K562 (cell line): ENCODE results near the gene ATP6V0A1. TPM values are rescaled to one million over a fixed set of nuclear protein-coding genes. Genes with fewer than 3 reads are reported as not detected.
A peak's percentile ranks its signal among the peaks of the same experiment; 100 is the strongest.

Experiments used
- CREB3L1 ChIP-seq: fragments of 450-650 bp; IDR thresholded peaks from 2 replicates; pipeline ENCODE4 v1.6.1; 2014; ENCODE audit warnings: low read depth, mild to moderate bottlenecking, moderate library complexity, borderline replicate concordance
- FOXK2 ChIP-seq, 2 experiments: fragments of 450-650 bp; IDR thresholded peaks in 1 of 2; conservative IDR thresholded peaks in 1 of 2; 2 replicates each; pipeline ENCODE4 v1.6.1; 2016; ENCODE audit warnings: low read depth in 2 of 2, mild to moderate bottlenecking in 1 of 2
- HDAC2 ChIP-seq: fragments of 450-650 bp; IDR thresholded peaks from 2 replicates; pipeline ENCODE4 v1.6.1; 2016; ENCODE audit warnings: mild to moderate bottlenecking
- IRF2 ChIP-seq: sonication (generic); formaldehyde crosslinking; IDR thresholded peaks from 2 replicates; pipeline ENCODE4 v1.8.1; 2022; ENCODE audit warnings: mild to moderate bottlenecking, missing genetic modification reagents
- MNT ChIP-seq, 2 experiments: fragments of 450-650 bp; conservative IDR thresholded peaks; 2 replicates each; pipeline ENCODE4 v1.6.1; 2017; ENCODE audit warnings: mild to moderate bottlenecking in 2 of 2, moderate library complexity in 2 of 2
- NELFE ChIP-seq: IDR thresholded peaks from 2 replicates; pipeline ENCODE4 v1.6.1; 2011; ENCODE audit warnings: mild to moderate bottlenecking; ENCODE audit not compliant: insufficient read depth, insufficient read length
- NFIC ChIP-seq: fragments of 450-650 bp; IDR thresholded peaks from 2 replicates; pipeline ENCODE4 v1.6.1; 2017; ENCODE audit warnings: mild to moderate bottlenecking, inconsistent platforms
- RFX7 ChIP-seq: fragments of 250-450 bp; sonication (Bioruptor Pico); IDR thresholded peaks from 2 replicates; pipeline ENCODE4 v1.5.1; 2021; ENCODE audit warnings: mild to moderate bottlenecking
- RNF2 ChIP-seq: sonication (generic); IDR thresholded peaks from 2 replicates; pipeline ENCODE4 v1.6.1; 2016
- SOX6 ChIP-seq: fragments of 450-650 bp; IDR thresholded peaks from 2 replicates; pipeline ENCODE4 v1.6.1; 2014; ENCODE audit warnings: mild to moderate bottlenecking
- SUPT5H ChIP-seq: fragments of 450-650 bp; IDR thresholded peaks from 2 replicates; pipeline ENCODE4 v1.6.1; 2016
- ZC3H11A ChIP-seq: IDR thresholded peaks from 2 replicates; pipeline ENCODE4 v1.6.1; 2012; ENCODE audit warnings: low read depth, low read length, improper control_type of control experiment
- polyA plus RNA-seq, 8 experiments: library from polyadenylated mRNA; depleted of rRNA in 4 of 8; stranded (reverse) in 5 of 8; unstranded in 3 of 8; fragments of >200 nt; fragmentation: Nextera tagmentation in 2 of 8; fragmentation: Illumina TruSeq in 1 of 8; extraction: Ambion mirVana in 2 of 8; extraction: Trizol in 1 of 8; gene quantifications; 2 replicates each; pipeline versions ENCODE4 v1.2.1 to v1.2.3, GENCODE V29; 2011 to 2014; ENCODE audit warnings: inconsistent platforms in 1 of 8, missing spikeins in 1 of 8
- total RNA-seq, 7 experiments: library from RNA; depleted of rRNA in 6 of 7; stranded (reverse); fragments of >200 nt in 6 of 7; fragmentation: Illumina TruSeq in 2 of 7; extraction: Trizol in 2 of 7; gene quantifications; 2 replicates each; pipeline versions ENCODE4 v1.2.1 to v1.2.3, GENCODE V29; 2011 to 2021; ENCODE audit warnings: low replicate concordance in 1 of 7
- TF ChIP-seq, protein P1 (sequence below): IDR thresholded peaks from 3 replicates; pipeline ENCODE4 v1.6.1; 2011; ENCODE audit warnings: borderline replicate concordance, mild to moderate bottlenecking, moderate library complexity; ENCODE audit not compliant: insufficient read length; ENCODE audit errors: extremely low read depth
- TF ChIP-seq, protein P2 (sequence below): sonication (generic); formaldehyde crosslinking; IDR thresholded peaks from 2 replicates; pipeline ENCODE4 v1.8.0; 2023; ENCODE audit warnings: mild to moderate bottlenecking, missing genetic modification reagents
- TF ChIP-seq, protein P3 (sequence below): fragments of 450-650 bp; formaldehyde crosslinking; IDR thresholded peaks from 2 replicates; pipeline ENCODE4 v1.4.0; 2020; ENCODE audit warnings: mild to moderate bottlenecking
- TF ChIP-seq, protein P4 (sequence below): fragments of 450-650 bp; IDR thresholded peaks from 2 replicates; pipeline ENCODE4 v1.6.1; 2016

Gene ATP6V0A1
- total and polyA plus RNA-seq, 9 of the 15 experiments (the other 6 are each of a cell fraction or from before 2014, with no cell fraction given) = 11.8 to 158 (median 75.5) TPM

DNA sequence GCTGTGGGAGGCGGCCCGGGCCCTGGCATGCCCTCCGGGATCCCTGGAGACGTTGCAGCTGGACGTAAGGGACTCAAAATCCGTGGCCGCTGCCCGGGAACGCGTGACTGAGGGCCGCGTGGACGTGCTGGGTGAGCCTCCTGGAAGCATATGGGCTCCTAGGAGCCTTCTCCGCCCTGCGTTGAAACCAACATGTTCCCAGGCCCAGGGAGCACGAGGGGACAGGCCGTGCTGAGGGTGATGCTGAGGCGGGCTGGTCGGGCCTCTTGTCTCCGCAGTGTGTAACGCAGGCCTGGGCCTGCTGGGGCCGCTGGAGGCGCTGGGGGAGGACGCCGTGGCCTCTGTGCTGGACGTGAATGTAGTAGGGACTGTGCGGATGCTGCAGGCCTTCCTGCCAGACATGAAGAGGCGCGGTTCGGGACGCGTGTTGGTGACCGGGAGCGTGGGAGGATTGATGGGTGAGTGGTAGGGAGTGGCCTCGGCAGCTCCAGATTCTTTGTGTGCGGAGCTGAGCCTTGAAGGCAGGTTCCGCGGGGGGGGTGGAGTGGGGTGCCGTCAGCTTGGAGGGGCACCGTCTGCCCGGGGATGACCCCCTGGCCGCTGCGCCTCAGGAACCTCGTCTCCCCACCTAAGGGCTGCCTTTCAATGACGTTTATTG is 94.6 kb downstream of the ATP6V0A1 start (continued):
- TF ChIP-seq FOXK2 (conservative IDR thresholded peaks at IDR 0.05 in 1 of 2, IDR thresholded peaks at IDR 0.05 in 1 of 2; ENCODE audit: low read depth in 2 of 2) = peak; percentile 21 to 55; a peak in 1 of 4 replicates
- peak; percentile 52 for TF ChIP-seq HDAC2
- TF ChIP-seq SUPT5H = peak; percentile 32; the same call in 1 of the 2 replicates
- TF ChIP-seq, protein P1, sequence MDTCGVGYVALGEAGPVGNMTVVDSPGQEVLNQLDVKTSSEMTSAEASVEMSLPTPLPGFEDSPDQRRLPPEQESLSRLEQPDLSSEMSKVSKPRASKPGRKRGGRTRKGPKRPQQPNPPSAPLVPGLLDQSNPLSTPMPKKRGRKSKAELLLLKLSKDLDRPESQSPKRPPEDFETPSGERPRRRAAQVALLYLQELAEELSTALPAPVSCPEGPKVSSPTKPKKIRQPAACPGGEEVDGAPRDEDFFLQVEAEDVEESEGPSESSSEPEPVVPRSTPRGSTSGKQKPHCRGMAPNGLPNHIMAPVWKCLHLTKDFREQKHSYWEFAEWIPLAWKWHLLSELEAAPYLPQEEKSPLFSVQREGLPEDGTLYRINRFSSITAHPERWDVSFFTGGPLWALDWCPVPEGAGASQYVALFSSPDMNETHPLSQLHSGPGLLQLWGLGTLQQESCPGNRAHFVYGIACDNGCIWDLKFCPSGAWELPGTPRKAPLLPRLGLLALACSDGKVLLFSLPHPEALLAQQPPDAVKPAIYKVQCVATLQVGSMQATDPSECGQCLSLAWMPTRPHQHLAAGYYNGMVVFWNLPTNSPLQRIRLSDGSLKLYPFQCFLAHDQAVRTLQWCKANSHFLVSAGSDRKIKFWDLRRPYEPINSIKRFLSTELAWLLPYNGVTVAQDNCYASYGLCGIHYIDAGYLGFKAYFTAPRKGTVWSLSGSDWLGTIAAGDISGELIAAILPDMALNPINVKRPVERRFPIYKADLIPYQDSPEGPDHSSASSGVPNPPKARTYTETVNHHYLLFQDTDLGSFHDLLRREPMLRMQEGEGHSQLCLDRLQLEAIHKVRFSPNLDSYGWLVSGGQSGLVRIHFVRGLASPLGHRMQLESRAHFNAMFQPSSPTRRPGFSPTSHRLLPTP = no peak
- TF ChIP-seq, protein P2, sequence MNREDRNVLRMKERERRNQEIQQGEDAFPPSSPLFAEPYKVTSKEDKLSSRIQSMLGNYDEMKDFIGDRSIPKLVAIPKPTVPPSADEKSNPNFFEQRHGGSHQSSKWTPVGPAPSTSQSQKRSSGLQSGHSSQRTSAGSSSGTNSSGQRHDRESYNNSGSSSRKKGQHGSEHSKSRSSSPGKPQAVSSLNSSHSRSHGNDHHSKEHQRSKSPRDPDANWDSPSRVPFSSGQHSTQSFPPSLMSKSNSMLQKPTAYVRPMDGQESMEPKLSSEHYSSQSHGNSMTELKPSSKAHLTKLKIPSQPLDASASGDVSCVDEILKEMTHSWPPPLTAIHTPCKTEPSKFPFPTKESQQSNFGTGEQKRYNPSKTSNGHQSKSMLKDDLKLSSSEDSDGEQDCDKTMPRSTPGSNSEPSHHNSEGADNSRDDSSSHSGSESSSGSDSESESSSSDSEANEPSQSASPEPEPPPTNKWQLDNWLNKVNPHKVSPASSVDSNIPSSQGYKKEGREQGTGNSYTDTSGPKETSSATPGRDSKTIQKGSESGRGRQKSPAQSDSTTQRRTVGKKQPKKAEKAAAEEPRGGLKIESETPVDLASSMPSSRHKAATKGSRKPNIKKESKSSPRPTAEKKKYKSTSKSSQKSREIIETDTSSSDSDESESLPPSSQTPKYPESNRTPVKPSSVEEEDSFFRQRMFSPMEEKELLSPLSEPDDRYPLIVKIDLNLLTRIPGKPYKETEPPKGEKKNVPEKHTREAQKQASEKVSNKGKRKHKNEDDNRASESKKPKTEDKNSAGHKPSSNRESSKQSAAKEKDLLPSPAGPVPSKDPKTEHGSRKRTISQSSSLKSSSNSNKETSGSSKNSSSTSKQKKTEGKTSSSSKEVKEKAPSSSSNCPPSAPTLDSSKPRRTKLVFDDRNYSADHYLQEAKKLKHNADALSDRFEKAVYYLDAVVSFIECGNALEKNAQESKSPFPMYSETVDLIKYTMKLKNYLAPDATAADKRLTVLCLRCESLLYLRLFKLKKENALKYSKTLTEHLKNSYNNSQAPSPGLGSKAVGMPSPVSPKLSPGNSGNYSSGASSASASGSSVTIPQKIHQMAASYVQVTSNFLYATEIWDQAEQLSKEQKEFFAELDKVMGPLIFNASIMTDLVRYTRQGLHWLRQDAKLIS (CRISPR knock-in tag) = no peak
- no peak for TF ChIP-seq CREB3L1
- TF ChIP-seq RFX7 (CRISPR knock-in tag) = no peak
- peak in 1 of 2 experiments; percentile 86; a peak in 3 of 4 replicates for TF ChIP-seq MNT (conservative IDR thresholded peaks at IDR 0.05)
- TF ChIP-seq NFIC = peak; percentile 63
- no peak for TF ChIP-seq IRF2
- TF ChIP-seq, protein P3, sequence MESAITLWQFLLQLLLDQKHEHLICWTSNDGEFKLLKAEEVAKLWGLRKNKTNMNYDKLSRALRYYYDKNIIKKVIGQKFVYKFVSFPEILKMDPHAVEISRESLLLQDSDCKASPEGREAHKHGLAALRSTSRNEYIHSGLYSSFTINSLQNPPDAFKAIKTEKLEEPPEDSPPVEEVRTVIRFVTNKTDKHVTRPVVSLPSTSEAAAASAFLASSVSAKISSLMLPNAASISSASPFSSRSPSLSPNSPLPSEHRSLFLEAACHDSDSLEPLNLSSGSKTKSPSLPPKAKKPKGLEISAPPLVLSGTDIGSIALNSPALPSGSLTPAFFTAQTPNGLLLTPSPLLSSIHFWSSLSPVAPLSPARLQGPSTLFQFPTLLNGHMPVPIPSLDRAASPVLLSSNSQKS (CRISPR knock-in tag) = no peak
- no peak for TF ChIP-seq NELFE
- no peak for TF ChIP-seq ZC3H11A
- no peak for TF ChIP-seq RNF2
- peak; percentile 54 for TF ChIP-seq SOX6
- TF ChIP-seq, protein P4, sequence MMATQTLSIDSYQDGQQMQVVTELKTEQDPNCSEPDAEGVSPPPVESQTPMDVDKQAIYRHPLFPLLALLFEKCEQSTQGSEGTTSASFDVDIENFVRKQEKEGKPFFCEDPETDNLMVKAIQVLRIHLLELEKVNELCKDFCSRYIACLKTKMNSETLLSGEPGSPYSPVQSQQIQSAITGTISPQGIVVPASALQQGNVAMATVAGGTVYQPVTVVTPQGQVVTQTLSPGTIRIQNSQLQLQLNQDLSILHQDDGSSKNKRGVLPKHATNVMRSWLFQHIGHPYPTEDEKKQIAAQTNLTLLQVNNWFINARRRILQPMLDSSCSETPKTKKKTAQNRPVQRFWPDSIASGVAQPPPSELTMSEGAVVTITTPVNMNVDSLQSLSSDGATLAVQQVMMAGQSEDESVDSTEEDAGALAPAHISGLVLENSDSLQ = peak; percentile 85
